ENCODE results near the gene HIPK3. TPM values are rescaled to one million over a fixed set of nuclear protein-coding genes. Genes with fewer than 3 reads are reported as not detected.
A peak's percentile ranks its signal among the peaks of the same experiment; 100 is the strongest.

HIPK3 gene
- total and polyA plus RNA-seq, 4 donors: 24.8 to 251 (median 119) TPM

DNA sequence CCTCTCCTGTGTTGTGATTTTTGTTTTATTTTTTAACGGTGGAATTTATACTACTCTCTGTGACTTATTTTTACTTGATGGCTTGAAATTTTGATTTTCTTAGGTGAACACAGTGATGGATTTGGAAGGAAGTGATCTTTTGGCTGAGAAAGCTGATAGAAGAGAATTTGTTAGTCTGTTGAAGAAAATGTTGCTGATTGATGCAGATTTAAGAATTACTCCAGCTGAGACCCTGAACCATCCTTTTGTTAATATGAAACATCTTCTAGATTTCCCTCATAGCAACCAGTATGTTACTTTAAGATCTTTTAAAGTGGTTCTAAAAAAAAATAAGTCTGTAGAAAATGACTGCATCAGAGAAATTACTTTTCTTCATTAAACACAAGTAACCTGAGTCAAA lies 82.1 kb downstream of the HIPK3 start:
- no peak for ATAC-seq (ENCODE audit: low FRiP score)
- intact Hi-C loops (cut with DNase I): loop anchor here in 1 of 2 donors (2.0 kb wide), 1 partner anchor 70 kb away; no protein-coding TSS in a partner anchor
- Histone ChIP-seq H3K4me1 (ENCODE audit: control insufficient read depth in 1 of 2, insufficient read depth in 2 of 2, low read length in 2 of 2) (peaks cover 0 to 3% of the 10 kb centered on the region in 2 donors), H3K27me3 (ENCODE audit: control insufficient read depth in 1 of 2, insufficient read depth in 2 of 2, low read length in 1 of 2) (no peaks in the 10 kb centered on the region), H3K4me3 (ENCODE audit: low read length in 2 of 2) (no peak overlapping the region), H3K9me3 (ENCODE audit: control insufficient read depth, low read length) (no peaks in the 10 kb centered on the region), H3K36me3 (ENCODE audit: control insufficient read depth in 1 of 2, insufficient read depth in 2 of 2, low read length in 1 of 2) (peaks cover 0 to 5% of the 10 kb centered on the region in 2 donors), H3K27ac (ENCODE audit: low read depth in 1 of 2, low read length in 2 of 2) (no peak overlapping the region)
- 47 to 68% methylated on average over 1 of the region's 1 CpG for WGBS, 2 donors
- DNase-seq: no peak

DNA sequence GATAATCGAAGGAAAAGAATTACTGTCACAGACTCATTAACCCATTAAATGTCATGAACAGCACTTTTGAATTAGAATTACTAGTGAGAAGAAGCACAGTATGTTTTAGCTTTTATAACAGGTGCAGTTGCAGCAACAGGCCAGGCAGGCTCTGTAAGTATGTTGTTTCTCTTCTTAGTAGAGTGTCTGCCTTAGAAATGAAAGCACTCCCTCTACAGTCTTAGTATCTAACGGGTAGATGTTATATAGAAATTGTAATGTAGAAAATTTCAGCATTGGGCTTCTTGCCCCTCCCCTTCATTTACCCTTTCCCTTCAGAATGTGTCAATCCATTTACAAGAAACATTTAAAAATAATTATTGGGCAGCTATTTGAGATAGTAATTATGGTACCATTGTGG lies 87.4 kb downstream of the HIPK3 start:
- Histone ChIP-seq H3K27ac (ENCODE audit: low read depth in 1 of 2, low read length in 2 of 2) (no peak overlapping the region), H3K36me3 (ENCODE audit: control insufficient read depth in 1 of 2, insufficient read depth in 2 of 2, low read length in 1 of 2) (peaks cover 0 to 7% of the 10 kb centered on the region in 2 donors), H3K4me1 (ENCODE audit: control insufficient read depth in 1 of 2, insufficient read depth in 2 of 2, low read length in 2 of 2) (no peaks in the 10 kb centered on the region), H3K4me3 (ENCODE audit: low read length in 2 of 2) (no peak overlapping the region), H3K27me3 (ENCODE audit: control insufficient read depth in 1 of 2, insufficient read depth in 2 of 2, low read length in 1 of 2) (no peaks in the 10 kb centered on the region), H3K9me3 (ENCODE audit: control insufficient read depth, low read length) (no peaks in the 10 kb centered on the region)
- DNase-seq (no peak), ATAC-seq (ENCODE audit: low FRiP score) (no peak)
- intact Hi-C loops (cut with DNase I): no loop called here
- WGBS, 2 donors: 41 to 44% methylated on average over 2 of the region's 2 CpGs

DNA sequence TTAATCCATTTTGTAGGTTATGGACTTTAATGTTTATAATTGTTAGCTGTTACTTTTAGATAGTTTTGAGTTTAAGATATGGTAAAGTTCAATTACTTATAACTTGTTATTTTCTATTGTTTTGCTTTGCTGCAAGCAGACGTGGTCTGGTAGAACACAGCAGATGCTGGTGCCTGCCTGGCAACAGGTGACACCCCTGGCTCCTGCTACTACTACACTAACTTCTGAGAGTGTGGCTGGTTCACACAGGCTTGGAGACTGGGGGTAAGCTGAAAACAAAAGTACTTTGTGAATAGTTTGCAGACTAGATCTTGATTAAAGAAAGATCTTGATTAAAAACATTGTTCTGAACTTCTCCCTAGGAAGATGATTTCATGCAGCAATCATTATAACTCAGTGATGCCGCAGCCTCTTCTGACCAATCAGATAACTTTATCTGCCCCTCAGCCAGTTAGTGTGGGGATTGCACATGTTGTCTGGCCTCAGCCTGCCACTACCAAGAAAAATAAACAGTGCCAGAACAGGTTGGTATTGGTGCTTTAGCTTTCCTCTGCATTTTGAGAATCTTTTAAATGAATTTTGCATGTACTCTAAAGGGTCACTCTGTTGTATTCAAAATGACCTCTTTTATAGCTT lies 90.4 kb downstream of the HIPK3 start:
- 61 to 64% methylated on average over 2 of the region's 2 CpGs for WGBS, 2 donors
- H3K36me3 ChIP-seq (ENCODE audit: control insufficient read depth in 1 of 2, insufficient read depth in 2 of 2, low read length in 1 of 2): peaks cover 2 to 12% of the 10 kb centered on the region in 2 donors
- DNase-seq (no peak), ATAC-seq (ENCODE audit: low FRiP score) (no peak)
- no peaks in the 10 kb centered on the region for H3K9me3 ChIP-seq (ENCODE audit: control insufficient read depth, low read length)
- H3K27ac ChIP-seq (ENCODE audit: low read depth in 1 of 2, low read length in 2 of 2): no peak overlapping the region
- intact Hi-C loops (cut with DNase I): no loop called here
- H3K4me1 ChIP-seq (ENCODE audit: control insufficient read depth in 1 of 2, insufficient read depth in 2 of 2, low read length in 2 of 2): no peaks in the 10 kb centered on the region
- H3K4me3 ChIP-seq (ENCODE audit: low read length in 2 of 2): no peak overlapping the region
- H3K27me3 ChIP-seq (ENCODE audit: control insufficient read depth in 1 of 2, insufficient read depth in 2 of 2, low read length in 1 of 2): no peaks in the 10 kb centered on the region

- Histone ChIP-seq H3K4me1 (ENCODE audit: control insufficient read depth in 1 of 2, insufficient read depth in 2 of 2, low read length in 2 of 2) (no peaks in the 10 kb centered on the region), H3K36me3 (ENCODE audit: control insufficient read depth in 1 of 2, insufficient read depth in 2 of 2, low read length in 1 of 2) (peaks cover 5 to 17% of the 10 kb centered on the region in 2 donors), H3K4me3 (ENCODE audit: low read length in 2 of 2) (no peak overlapping the region), H3K27ac (ENCODE audit: low read depth in 1 of 2, low read length in 2 of 2) (no peak overlapping the region), H3K9me3 (ENCODE audit: control insufficient read depth, low read length) (no peaks in the 10 kb centered on the region), H3K27me3 (ENCODE audit: control insufficient read depth in 1 of 2, insufficient read depth in 2 of 2, low read length in 1 of 2) (no peaks in the 10 kb centered on the region)
- ATAC-seq (ENCODE audit: low FRiP score) (no peak), DNase-seq (no peak)
- 97% methylated on average over 4 of the region's 4 CpGs for WGBS, 2 donors
- intact Hi-C loops (cut with DNase I): no loop called here
Measured at GRCh38 chr11:33350287-33350686, 93.1 kb downstream of the HIPK3 start.

DNA sequence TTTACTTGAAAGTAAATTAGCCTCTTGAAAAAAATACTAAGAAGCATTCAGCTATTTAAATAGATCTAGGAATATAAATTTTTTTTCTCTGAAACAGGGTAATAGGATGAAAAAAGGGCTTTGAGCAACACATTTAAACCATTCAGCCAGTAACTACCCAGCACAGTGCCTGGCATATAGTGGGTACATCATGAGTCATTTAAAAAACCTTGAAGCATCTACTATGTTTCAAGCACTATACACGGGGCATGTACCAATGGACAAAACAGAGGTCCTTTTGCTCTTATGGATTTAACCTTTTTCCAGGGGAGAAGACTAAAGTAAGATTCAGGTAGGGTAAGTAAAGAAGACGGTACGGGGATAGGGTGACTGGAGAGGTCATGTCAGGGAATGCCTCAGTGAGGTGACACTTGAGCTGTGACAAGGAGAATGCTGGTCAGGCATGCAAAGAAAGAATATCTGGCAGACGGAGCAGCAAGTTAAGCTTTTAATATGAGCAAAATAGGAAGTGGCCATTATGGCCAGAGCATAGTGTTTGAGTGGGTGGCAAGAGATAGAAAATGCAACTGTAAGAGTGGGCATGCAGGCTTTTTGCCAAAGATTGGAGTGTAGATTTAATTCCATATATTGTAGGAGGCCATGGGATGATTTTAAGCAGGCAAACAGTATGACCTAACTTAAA lies 101.1 kb downstream of the HIPK3 start:
- H3K9me3 ChIP-seq (ENCODE audit: control insufficient read depth, low read length): no peaks in the 10 kb centered on the region
- no peaks in the 10 kb centered on the region for H3K27me3 ChIP-seq (ENCODE audit: control insufficient read depth in 1 of 2, insufficient read depth in 2 of 2, low read length in 1 of 2)
- H3K4me3 ChIP-seq (ENCODE audit: low read length in 2 of 2): no peak overlapping the region
- no peaks in the 10 kb centered on the region for H3K4me1 ChIP-seq (ENCODE audit: control insufficient read depth in 1 of 2, insufficient read depth in 2 of 2, low read length in 2 of 2)
- ATAC-seq (ENCODE audit: low FRiP score): no peak
- intact Hi-C loops (cut with DNase I): no loop called here
- no peak for DNase-seq
- no peak overlapping the region for H3K27ac ChIP-seq (ENCODE audit: low read depth in 1 of 2, low read length in 2 of 2)
- H3K36me3 ChIP-seq (ENCODE audit: control insufficient read depth in 1 of 2, insufficient read depth in 2 of 2, low read length in 1 of 2): peaks cover under 1% of the 10 kb centered on the region in 2 donors
- 68 to 69% methylated on average over 4 of the region's 4 CpGs for WGBS, 2 donors

DNA sequence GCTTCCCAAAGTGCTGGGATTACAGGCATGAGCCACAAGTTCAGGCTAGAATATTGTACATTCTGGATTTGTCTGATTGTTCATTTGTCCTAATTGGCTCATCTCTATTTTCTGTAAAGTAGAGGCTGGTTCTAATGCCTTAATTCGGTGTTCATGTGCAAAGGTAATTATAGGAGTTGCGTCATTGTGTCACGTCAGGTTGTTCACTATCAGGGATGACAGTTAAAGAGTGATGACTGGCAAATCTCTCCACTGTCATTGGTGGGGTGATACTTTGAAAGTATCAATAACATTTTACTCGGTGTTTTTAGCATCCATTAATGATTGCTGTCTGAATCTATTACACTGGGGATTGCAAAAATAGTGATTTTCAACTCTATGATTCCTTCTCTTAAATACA lies 103.5 kb downstream of the HIPK3 start:
- Histone ChIP-seq H3K4me1 (ENCODE audit: control insufficient read depth in 1 of 2, insufficient read depth in 2 of 2, low read length in 2 of 2) (no peaks in the 10 kb centered on the region), H3K9me3 (ENCODE audit: control insufficient read depth, low read length) (no peaks in the 10 kb centered on the region), H3K27ac (ENCODE audit: low read depth in 1 of 2, low read length in 2 of 2) (no peak overlapping the region), H3K27me3 (ENCODE audit: control insufficient read depth in 1 of 2, insufficient read depth in 2 of 2, low read length in 1 of 2) (no peaks in the 10 kb centered on the region), H3K36me3 (ENCODE audit: control insufficient read depth in 1 of 2, insufficient read depth in 2 of 2, low read length in 1 of 2) (no peaks in the 10 kb centered on the region), H3K4me3 (ENCODE audit: low read length in 2 of 2) (no peak overlapping the region)
- DNase-seq (no peak), ATAC-seq (ENCODE audit: low FRiP score) (no peak)
- intact Hi-C loops (cut with DNase I): loop anchor here in 1 of 2 donors (5.0 kb wide), 2 partner anchors 327 to 382 kb away; no protein-coding TSS in a partner anchor
- 76 to 79% methylated on average over 4 of the region's 4 CpGs for WGBS, 2 donors

DNA sequence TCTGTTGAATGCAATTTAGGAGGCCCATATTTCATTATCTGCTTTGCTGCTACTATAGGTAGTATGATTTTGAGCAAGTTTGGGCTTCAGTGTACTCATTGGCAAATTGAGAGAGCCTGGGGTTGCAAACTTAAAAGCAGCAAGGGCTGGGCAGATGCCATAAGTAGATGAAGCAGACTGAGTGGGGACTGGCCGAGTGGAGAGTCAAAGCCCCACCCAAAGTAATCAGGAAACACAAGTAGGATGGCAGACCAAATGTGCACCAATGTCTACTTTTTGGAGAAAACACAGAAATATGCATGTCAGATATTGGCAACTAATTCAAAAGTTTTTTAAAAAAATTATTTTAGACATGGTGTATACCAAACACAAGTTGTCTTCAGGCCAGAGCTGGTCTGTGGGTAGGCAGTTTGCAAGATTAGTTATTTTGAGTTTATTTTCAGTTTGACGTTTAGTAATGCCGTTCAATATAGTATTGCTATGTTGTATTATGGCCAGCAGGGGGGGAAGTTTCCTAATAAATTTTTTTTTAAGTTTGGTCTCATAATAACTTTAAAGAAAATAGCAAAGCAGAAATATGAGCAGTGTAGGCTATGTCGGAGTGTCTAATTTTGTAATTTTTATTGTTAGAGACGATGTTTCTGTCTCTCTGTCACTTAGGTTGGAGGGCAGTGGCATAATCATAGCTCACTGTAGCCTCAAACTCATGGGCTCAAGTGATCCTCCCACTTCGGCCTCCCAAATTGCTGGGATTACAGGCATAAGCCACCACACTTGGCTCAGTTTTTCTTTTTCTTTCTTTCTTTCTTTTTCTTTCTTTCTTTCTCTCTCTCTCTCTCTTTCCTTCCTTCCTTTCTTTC lies 105.1 kb downstream of the HIPK3 start:
- ATAC-seq (ENCODE audit: low FRiP score): peak; percentile 62
- no peak for DNase-seq
- Histone ChIP-seq H3K4me1 (ENCODE audit: control insufficient read depth in 1 of 2, insufficient read depth in 2 of 2, low read length in 2 of 2) (no peaks in the 10 kb centered on the region), H3K36me3 (ENCODE audit: control insufficient read depth in 1 of 2, insufficient read depth in 2 of 2, low read length in 1 of 2) (no peaks in the 10 kb centered on the region), H3K27me3 (ENCODE audit: control insufficient read depth in 1 of 2, insufficient read depth in 2 of 2, low read length in 1 of 2) (no peaks in the 10 kb centered on the region), H3K9me3 (ENCODE audit: control insufficient read depth, low read length) (no peaks in the 10 kb centered on the region), H3K4me3 (ENCODE audit: low read length in 2 of 2) (no peak overlapping the region), H3K27ac (ENCODE audit: low read depth in 1 of 2, low read length in 2 of 2) (no peak overlapping the region)
- intact Hi-C loops (cut with DNase I): loop anchor here (2.0 to 5.0 kb wide), 4 partner anchors 325 to 467 kb away; no protein-coding TSS in a partner anchor
- 17 to 19% methylated on average over 6 of the region's 6 CpGs for WGBS, 2 donors

- intact Hi-C loops (cut with DNase I): loop anchor here in 1 of 2 donors (5.0 kb wide), 2 partner anchors 300 to 460 kb away; no protein-coding TSS in a partner anchor
Measured at GRCh38 chr11:33366918-33367317, 109.7 kb downstream of the HIPK3 start.

More at GRCh38 chr11:33366918-33367317, 109.7 kb downstream of the HIPK3 start:
- Histone ChIP-seq H3K36me3 (ENCODE audit: control insufficient read depth in 1 of 2, insufficient read depth in 2 of 2, low read length in 1 of 2) (no peaks in the 10 kb centered on the region), H3K4me1 (ENCODE audit: control insufficient read depth in 1 of 2, insufficient read depth in 2 of 2, low read length in 2 of 2) (no peaks in the 10 kb centered on the region), H3K27me3 (ENCODE audit: control insufficient read depth in 1 of 2, insufficient read depth in 2 of 2, low read length in 1 of 2) (no peaks in the 10 kb centered on the region), H3K27ac (ENCODE audit: low read depth in 1 of 2, low read length in 2 of 2) (no peak overlapping the region), H3K9me3 (ENCODE audit: control insufficient read depth, low read length) (no peaks in the 10 kb centered on the region), H3K4me3 (ENCODE audit: low read length in 2 of 2) (no peak overlapping the region)
- WGBS, 2 donors: 93 to 94% methylated on average over 2 of the region's 2 CpGs
- no peak for DNase-seq
- ATAC-seq (ENCODE audit: low FRiP score): no peak

All from aorta (tissue), 5 donors.